Measurements from ENCODE around the gene GPRASP2.
"Not testable (repeated sequence)": the region's sequence is repeated elsewhere in the genome, so short reads cannot be mapped to it uniquely, and the experiment has no call there.

Gene GPRASP2

DNA sequence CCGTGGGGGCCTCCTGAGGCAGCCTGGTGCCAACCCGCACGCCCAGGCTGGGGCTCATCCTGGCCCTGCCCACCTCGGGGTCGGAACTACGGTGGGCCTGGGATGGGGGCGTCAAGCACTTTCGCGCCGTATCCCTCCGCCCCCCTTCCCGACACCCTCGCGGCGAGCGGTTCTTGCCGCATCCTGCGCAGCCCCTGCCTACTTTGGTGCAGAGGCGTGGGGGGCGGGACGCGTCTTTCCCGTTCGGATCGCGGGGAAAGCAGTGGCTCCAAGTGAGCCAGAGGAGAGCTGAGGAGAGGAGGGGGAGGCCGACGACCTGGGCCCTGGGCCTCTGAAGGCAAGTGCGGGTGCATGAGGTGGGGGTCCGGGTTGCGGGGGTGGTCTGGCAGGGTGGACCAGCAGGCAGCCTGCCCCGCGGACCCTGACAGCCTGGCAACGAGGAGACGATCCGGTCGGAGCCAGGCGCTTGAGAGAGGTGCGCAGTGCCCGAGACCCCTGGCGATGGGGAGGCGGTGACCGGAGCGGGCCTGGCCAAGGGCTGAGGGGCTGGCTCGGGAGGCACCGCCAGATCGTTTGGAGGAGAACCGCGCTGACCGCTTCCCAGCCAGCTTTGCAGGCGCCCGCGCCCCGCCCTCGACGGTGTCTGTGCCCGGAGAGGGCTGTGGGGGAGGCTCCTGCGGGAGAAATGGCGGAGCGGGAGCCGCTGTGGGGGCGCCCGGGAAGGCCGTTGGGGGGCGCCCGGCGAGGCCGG is at the start of gene GPRASP2:
TSS of gene GPRASP2 (plus strand) at position 233 of the 751 bp plus-strand sequence. CDS start 2,422 bp downstream, outside the sequence.
- DNase-seq (ENCODE audit: low read depth in 2 of 2) = no peak

DNA sequence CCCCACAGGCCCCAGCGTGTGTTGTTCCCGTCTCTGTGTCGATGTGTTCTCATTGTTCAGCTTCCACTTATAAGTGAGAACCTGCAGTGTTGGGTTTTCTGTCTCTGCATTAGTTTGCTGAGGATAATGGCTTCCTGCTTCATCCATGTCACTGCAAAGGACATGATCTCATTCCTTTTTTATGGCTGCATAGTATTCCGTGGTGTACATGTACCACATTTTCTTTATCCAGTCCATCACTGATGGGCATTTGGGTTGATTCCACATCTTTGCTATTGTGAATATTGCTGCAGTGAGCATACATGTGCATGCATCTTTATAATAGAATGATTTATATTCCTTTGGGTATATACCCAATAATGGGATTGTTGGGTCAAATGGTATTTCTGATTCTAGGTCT is 48.4 kb upstream of the GPRASP2 start:
- DNase-seq (ENCODE audit: low read depth in 2 of 2) = not testable (repeated sequence)

DNA sequence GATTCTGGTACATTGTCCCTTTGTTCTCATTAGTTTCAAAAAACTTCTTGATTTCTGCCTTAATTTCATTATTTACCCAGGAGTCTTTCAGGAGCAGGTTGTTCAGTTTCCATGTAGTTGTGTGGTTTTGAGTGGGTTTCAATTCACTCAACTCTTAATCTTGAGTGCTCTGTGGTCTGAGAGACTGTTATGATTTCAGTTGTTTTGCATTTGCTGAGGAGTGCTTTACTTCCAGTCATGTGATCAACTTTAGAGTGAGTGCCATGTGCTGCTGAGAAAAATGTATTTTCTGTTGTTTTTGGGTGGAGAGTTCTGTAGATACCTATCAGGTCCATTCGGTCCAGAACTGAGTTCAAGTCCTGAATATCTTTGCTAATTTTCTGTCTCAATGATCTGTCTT is 45.2 kb upstream of the GPRASP2 start:
- not testable (repeated sequence) for DNase-seq (ENCODE audit: low read depth in 2 of 2)

DNA sequence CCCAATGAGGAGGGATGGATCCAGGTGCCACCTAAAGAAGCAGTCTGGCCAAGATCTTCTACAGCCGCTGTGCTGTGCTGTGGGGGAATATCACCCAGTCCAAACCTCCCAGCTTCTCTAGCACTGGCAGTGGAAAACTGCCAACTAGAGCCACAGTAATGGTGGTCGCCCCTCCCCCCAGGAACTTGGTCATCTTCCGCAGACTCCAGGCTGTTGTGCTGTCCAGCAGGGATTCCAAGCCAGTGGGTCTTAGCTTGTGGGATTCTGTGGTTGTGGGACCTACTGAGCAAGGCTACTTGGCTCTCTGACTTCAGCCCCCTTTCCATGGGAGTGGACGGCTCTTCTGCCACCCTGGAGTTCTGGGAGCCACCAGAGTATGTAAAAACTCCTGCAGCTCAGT is 42.7 kb upstream of the GPRASP2 start:
- DNase-seq (ENCODE audit: low read depth in 2 of 2) = no peak

DNA sequence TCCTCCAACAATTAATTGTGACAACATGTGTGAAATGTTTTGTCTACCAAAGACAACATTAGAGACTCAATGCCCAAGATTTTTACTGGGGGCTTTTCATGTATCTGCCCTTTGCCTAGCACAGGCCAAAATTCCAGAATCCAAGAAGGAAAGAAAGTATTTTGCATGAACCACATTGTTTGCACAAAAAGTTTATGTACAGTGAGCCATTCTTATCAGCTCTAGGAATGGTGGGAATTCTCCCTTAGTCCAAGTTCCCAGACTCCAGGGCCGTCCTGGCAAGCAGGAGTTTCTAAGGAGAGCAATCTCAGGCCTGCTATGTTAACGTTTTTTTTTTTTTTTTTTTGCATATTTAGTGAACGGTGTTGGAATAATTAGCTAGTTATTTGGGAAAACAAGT is 39.4 kb upstream of the GPRASP2 start:
- DNase-seq (ENCODE audit: low read depth in 2 of 2) = no peak

- DNase-seq (ENCODE audit: low read depth in 2 of 2) = not testable (repeated sequence)
Measured at GRCh38 chrX:102677479-102677878, 34.8 kb upstream of the GPRASP2 start.

- no peak for DNase-seq (ENCODE audit: low read depth in 2 of 2)
Measured at GRCh38 chrX:102684772-102685520, 27.3 kb upstream of the GPRASP2 start.

- DNase-seq (ENCODE audit: low read depth in 2 of 2) = no peak
Measured at GRCh38 chrX:102694749-102695148, 17.5 kb upstream of the GPRASP2 start.

- no peak for DNase-seq (ENCODE audit: low read depth in 2 of 2)
Measured at GRCh38 chrX:102696306-102696705, 15.9 kb upstream of the GPRASP2 start.

DNA sequence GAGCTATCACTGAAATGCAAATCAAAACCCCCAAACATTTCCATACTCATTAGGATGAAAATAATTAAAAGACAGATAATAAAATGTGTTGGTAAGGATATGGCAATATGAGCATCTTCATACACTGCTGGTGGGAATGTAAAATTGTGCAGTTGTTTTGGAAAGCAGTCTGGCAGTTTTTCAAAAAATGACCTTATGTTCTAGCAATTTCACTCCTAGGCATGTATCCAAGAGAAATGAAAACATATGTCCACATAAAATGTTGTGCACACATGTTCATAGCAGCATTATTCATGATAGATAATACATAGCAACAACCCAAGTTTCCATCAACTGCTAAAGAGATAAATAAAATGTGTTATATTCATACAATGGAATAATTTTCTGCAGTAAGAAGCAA is 14.8 kb upstream of the GPRASP2 start:
- DNase-seq (ENCODE audit: low read depth in 2 of 2) = no peak

DNA sequence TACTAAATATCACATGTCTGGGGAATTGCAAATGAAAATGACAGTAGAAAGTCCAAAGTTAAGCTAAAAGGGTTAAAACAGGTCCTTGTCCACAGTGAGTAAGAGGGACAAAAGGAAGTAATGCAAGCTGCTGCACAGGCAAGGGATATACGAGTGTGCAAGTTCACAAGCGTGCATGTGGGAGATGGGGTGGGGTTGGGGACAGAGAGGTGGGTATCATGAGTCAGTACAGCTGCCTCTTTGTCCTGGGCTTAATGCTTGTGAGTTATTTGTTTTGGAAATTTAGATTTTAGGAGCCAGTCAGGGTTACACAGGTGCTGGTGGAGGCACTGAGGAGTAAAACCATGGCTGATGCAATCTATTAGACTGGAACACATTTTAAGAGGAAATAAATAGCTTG is 3.3 kb upstream of the GPRASP2 start:
- no peak for DNase-seq (ENCODE audit: low read depth in 2 of 2)

GRCh38 chrX:102711872-102712215 is 404 bp upstream of the GPRASP2 start:
- no peak for DNase-seq (ENCODE audit: low read depth in 2 of 2)

DNA sequence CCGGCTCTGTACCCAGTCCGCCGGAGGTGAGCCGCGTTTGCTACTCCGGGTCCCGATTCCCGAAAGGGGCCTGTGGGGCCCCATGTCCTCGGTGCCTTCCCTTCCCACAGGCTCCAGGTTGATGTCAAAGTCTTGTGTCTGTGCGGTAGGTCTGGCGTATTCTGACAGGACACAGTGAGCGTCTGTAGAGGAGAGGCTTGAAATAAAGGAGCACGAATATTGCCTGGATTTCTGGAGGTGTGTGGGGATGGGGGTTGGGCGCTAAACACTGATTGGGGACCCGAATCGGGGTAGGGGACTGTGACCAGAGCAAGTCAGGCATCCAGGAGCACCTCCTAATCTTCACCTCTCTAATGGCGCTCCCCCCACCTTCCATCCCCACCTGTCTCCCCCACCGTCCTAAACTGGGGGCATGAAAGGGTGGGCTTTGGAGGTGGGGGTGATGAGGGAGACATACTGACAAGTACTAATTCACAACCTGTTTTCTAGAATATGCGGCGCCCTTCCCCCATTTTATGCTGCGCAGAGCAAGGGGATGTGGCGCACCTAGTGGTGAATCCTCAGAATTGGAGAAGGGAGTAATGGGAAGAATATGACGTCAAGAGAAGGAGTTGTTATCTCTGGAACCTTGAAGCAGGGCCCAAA is 855 bp downstream of the GPRASP2 start:
- DNase-seq (ENCODE audit: low read depth in 2 of 2) = no peak

GRCh38 chrX:102714994-102715393 is 2.7 kb downstream of the GPRASP2 start:
- DNase-seq (ENCODE audit: low read depth in 2 of 2) = no peak

GRCh38 chrX:102715967-102716366 is 3.7 kb downstream of the GPRASP2 start:
- no peak for DNase-seq (ENCODE audit: low read depth in 2 of 2)

DNA sequence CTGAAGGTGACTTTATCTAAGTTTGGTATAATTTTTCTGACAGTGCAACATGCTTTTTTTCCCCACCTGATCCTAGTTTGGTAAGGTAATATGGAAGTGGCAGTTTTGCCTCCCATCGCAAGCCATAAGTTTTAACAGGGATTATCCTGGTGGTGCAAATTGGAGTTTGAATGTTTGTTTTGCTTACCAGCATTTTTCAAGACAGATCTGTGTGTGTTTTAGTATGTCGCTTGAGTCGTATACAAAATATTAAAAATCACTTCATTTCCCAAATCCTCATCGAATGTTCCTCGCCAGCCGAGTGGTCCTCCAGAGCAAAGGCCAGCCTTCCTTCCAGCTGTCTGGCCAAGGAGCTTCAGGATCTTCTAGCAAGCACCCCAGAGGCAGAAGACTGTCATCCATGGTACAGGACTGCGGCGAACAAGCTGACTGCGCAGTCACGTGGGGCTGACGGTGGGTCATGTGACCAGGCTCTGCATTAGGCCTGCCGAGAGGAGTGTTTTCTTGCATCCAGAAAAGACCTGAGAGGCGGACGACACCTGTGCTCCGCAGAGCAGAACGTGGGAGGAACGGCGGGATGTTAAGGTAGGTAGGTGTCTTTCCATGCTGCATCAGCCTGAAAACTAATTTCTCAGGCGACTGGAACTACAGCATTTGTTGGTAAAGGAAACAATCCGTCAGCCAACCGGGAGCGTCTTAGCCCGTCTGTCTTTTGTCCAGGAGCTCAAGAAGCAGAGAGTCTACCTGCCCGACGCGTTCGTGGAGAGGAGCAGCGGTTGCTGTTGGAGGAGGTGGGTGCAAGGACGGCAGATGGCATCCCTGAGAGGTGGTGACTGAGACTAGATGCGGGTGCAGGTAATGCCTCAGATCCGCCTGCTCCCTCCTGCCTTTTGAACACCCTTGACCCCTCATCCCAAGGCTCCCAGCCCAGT is 8.3 kb downstream of the GPRASP2 start, which contains the start of gene GPRASP3:
TSS of gene GPRASP3 (plus strand) at position 507 of the 932 bp plus-strand sequence. CDS start 28,253 bp downstream, outside the sequence.
- peak; percentile 17 to 47 for DNase-seq (ENCODE audit: low read depth in 2 of 2)

- DNase-seq (ENCODE audit: low read depth in 2 of 2) = not testable (repeated sequence)
Measured at GRCh38 chrX:102721169-102721506, 8.9 kb downstream of the GPRASP2 start.

- no peak for DNase-seq (ENCODE audit: low read depth in 2 of 2)
Measured at GRCh38 chrX:102723456-102723855, 11.2 kb downstream of the GPRASP2 start.

- DNase-seq (ENCODE audit: low read depth in 2 of 2) = no peak
Measured at GRCh38 chrX:102727761-102728160, 15.5 kb downstream of the GPRASP2 start.

- no peak for DNase-seq (ENCODE audit: low read depth in 2 of 2)
Measured at GRCh38 chrX:102728646-102729045, 16.4 kb downstream of the GPRASP2 start.

GRCh38 chrX:102739657-102740056 is 27.4 kb downstream of the GPRASP2 start:
- no peak for DNase-seq (ENCODE audit: low read depth in 2 of 2)

DNA sequence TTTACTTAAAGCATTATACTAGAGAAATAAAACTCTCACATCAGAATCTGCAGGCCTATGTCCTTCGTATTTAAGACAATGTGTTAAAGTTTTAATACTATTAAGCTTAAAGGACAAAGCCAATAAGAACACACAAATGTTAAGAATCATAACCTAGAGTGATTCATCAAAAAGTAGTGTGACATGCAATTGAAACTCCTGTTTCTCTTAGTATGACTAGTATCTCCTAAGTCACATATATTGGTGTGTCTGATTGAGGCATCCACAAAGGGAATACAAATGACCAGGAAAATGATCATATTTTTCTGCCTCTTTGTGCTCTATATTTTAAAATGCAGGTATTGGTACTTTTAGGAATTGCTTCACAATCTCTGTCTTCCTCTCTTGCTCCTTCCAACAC is 32.1 kb downstream of the GPRASP2 start:
- DNase-seq (ENCODE audit: low read depth in 2 of 2) = no peak

Data from stimulated activated CD8-positive, alpha-beta memory T cell treated with anti-CD3 and anti-CD28 coated beads, Interleukin-2, amount 100 ng/mL, for 1 hour (primary cell).